ENCODE results near the gene C1orf56.

DNA sequence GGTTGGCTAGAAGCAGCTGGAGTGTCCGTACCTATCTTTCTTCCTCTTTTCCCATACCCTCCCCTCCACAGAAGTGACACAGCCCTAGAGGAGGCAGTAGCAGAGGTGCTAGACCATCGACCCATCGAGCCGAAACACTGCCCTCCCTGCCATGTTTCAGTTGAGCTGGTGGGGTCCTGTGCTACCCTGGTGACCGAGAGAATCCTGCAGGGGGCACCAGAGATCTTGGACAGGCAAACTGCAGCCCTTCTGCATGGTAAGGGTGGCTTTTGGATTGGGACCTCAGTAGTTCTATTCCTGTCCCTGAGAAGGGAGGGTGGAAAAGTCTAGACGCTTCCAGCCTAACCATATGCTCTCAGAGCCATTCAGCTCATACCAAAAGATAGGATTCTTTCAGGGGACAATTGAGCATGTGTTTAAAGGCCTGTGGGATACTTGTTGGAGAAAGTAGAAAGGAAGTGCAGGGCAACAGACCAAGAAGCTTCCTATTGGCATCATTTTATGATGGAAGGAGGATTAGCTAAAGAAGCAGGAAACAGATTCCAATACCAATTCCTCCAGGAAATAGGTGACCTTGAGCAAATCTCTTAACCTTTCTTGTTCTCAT lies 22.9 kb upstream of the C1orf56 start:
- TF ChIP-seq, protein P1, sequence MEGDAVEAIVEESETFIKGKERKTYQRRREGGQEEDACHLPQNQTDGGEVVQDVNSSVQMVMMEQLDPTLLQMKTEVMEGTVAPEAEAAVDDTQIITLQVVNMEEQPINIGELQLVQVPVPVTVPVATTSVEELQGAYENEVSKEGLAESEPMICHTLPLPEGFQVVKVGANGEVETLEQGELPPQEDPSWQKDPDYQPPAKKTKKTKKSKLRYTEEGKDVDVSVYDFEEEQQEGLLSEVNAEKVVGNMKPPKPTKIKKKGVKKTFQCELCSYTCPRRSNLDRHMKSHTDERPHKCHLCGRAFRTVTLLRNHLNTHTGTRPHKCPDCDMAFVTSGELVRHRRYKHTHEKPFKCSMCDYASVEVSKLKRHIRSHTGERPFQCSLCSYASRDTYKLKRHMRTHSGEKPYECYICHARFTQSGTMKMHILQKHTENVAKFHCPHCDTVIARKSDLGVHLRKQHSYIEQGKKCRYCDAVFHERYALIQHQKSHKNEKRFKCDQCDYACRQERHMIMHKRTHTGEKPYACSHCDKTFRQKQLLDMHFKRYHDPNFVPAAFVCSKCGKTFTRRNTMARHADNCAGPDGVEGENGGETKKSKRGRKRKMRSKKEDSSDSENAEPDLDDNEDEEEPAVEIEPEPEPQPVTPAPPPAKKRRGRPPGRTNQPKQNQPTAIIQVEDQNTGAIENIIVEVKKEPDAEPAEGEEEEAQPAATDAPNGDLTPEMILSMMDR (IDR thresholded peaks at IDR 0.05) = peak; percentile 76
- TF ChIP-seq JUND (IDR thresholded peaks at IDR 0.05) (no peak), RFX5 (IDR thresholded peaks at IDR 0.05; ENCODE audit: low read length) (no peak), RAD21 (IDR thresholded peaks at IDR 0.05; ENCODE audit: low read length) (peak; percentile 81), EP300 (IDR thresholded peaks at IDR 0.05; ENCODE audit: borderline replicate concordance in 1 of 2, low read depth in 1 of 2, low read length in 1 of 2) (no peak), NFIC (IDR thresholded peaks at IDR 0.05; ENCODE audit: borderline replicate concordance) (no peak)
- TF ChIP-seq, protein P2, sequence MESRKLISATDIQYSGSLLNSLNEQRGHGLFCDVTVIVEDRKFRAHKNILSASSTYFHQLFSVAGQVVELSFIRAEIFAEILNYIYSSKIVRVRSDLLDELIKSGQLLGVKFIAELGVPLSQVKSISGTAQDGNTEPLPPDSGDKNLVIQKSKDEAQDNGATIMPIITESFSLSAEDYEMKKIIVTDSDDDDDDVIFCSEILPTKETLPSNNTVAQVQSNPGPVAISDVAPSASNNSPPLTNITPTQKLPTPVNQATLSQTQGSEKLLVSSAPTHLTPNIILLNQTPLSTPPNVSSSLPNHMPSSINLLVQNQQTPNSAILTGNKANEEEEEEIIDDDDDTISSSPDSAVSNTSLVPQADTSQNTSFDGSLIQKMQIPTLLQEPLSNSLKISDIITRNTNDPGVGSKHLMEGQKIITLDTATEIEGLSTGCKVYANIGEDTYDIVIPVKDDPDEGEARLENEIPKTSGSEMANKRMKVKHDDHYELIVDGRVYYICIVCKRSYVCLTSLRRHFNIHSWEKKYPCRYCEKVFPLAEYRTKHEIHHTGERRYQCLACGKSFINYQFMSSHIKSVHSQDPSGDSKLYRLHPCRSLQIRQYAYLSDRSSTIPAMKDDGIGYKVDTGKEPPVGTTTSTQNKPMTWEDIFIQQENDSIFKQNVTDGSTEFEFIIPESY (IDR thresholded peaks at IDR 0.05; ENCODE audit: borderline replicate concordance, low read depth) = no peak

Measured in SK-N-SH (cell line).